ENCODE data around the gene CIRBP.

DNA sequence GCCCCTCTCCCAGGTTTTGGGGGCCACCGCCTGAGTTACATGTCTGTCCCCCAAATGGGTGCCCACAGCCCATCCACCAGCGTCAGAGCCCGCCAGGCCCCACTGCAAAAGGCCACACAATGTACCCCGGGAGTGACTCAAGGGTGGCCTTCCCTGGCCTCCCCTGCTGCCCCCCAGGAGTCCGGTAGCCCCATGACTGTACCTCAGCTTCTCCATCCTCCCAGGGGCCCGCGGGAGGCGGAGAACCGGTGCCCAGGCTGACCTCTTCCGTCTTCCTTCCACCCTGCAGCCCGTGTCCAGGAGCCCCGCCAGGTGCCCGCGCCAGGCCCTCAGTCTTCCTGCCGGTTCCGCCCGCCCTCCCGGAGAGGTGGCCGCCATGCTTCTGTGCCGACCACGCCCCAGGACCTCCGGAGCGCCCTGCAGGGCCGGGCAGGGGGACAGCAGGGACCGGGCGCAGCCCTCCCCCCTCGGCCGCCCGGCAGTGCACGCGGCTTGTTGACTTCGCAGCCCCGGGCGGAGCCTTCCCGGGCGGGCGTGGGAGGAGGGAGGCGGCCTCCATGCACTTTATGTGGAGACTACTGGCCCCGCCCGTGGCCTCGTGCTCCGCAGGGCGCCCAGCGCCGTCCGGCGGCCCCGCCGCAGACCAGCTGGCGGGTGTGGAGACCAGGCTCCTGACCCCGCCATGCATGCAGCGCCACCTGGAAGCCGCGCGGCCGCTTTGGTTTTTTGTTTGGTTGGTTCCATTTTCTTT lies 41.7 kb upstream of the CIRBP start:
- TF ChIP-seq, protein P1, sequence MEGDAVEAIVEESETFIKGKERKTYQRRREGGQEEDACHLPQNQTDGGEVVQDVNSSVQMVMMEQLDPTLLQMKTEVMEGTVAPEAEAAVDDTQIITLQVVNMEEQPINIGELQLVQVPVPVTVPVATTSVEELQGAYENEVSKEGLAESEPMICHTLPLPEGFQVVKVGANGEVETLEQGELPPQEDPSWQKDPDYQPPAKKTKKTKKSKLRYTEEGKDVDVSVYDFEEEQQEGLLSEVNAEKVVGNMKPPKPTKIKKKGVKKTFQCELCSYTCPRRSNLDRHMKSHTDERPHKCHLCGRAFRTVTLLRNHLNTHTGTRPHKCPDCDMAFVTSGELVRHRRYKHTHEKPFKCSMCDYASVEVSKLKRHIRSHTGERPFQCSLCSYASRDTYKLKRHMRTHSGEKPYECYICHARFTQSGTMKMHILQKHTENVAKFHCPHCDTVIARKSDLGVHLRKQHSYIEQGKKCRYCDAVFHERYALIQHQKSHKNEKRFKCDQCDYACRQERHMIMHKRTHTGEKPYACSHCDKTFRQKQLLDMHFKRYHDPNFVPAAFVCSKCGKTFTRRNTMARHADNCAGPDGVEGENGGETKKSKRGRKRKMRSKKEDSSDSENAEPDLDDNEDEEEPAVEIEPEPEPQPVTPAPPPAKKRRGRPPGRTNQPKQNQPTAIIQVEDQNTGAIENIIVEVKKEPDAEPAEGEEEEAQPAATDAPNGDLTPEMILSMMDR (IDR thresholded peaks at IDR 0.05 in 4 of 5, conservative IDR thresholded peaks at IDR 0.05 in 1 of 5) = no peak
- no peak for TF ChIP-seq POLR2A (IDR thresholded peaks at IDR 0.05)
